Hematopoietic multipotent progenitor cell treated with erythropoietin and hydrocortisone succinate and interleukin-3 and kit ligand, for 8 days (in vitro differentiated cells): Measurements from ENCODE around the gene JMJD7.

Experiments
- DNase-seq: peaks from one replicate; pipeline ENCODE4 v3.0.0-alpha.2; 2015

Gene JMJD7

DNA sequence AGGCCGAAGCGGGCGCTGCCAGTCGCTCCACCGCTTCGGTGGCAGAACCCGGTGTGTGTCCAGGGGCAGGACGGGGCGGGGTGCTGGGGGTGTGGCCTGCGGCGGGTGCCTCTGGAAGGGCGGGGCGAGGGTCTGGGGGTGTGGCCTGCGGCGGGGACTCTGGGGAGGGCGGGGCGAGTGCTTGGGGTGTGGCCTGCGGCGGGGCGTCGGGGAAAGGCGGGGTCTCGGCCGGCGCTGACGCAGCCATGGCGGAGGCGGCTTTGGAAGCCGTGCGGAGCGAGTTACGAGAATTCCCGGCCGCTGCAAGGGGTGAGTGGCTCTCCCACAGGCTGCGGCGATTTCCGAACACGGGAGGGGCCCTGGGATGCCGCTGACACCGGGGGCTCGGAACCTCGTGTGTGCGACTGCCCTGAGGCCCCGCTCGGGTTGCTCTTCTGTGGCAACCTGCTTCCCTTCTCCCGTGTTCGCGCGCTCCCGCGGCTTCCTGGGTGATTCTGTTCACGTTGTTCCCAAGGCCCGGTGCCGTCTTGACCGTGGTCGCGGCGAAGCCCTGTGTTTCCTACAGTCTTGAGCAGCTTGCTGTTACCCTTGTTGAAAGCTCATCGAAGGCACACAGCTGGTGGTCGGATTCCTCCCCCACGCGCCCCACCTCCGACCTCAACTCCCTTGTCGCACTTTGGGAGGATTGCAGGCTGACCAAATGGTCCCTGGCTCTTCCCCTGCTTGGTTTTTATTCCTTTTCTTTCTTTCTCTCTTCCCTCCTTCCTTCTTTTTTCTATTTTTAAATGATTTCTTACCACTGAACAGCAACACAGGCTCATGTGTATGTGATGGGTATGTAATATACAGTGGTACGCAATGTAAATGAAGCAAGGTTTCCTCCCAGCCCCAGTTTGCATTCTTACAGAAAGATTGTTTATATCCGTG lies at the start of gene JMJD7:
Gene JMJD7, plus strand, starts transcription at position 213 of the 927 bp plus-strand sequence. Its CDS starts 33 bp downstream, at position 246.
- DNase-seq = peak; percentile 75

DNA sequence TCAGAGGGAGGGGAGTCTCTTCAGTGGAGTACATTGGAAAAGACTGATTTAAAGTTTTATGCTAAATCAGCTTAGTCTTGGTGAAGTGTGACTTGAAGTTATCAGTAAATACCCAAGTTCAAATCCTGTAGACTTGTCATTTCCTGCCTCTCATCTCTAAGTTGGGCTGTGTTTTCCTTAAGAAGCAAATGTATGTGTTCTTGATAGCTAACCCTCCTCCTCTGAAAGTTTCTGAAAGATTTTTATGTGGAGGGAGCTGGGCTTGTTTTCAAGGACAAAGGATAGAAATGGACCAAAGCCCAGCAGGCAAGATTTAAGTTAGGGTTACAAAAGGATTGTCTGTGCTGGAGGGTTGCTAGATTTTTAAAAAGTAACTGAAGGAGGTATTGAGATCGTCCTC lies 49.4 kb upstream of the JMJD7 start:
- DNase-seq = no peak

DNA sequence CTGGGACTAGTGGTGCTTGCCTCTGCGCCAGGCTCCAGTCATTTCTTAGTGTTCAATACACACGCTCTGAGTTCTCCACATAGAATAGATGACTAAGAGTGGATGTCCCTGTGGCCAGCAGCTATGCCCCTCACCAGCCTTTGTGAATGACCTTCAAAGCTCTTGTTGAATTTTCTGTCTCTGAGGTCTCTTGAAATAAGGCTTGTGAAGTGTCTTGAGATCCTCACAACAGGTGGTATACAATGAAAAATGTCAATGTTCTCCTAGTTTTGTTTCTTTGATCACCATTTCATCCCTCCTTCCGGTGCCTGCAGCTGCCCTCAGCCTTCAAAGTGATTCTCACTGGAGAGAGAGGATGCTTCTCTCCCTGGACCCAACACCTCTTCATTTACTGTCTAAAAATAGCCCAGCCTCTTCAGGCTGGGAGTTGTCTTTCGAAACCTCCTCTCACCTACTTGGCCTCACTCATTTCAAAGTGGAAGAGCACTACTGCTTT lies 48.2 kb upstream of the JMJD7 start:
- DNase-seq = no peak

DNA sequence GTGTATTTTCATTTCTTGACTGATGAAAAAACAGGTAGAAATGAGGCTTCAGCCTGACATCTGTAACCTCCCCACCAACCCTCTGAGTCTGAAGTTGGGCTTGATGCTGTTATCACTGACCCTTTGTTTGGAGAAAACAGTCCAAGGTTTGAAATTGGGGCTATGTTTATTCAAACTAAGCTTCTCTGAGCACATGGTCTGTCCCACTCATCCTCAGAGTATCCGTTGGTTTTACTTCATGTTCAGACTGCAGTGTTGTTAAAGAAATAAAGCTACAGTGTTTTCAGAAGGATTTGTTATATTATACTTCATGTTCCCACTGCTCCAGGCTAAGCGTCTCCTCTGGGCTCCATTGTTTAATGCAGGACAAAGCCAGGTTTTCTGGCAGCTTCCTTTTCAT lies 47.6 kb upstream of the JMJD7 start:
- DNase-seq = no peak

DNA sequence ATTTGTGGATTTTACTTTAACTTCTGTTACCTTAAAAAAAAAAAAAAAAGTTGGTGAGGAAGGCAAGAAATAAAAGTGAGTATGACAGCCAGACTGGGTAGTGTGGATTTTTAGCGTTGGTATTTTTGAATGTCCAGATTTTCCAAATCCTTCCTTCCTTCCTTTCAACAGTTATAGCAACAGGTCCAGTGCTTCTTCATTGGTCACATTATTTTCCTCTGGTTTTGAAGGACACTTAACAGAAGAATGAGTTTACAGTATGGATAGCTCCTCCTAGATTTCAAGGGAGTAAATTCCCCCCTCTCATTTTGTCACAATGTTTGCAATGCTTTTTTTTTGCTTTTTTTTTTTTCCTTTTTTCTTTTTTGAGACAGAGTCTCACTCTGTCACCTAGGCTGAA lies 47.2 kb upstream of the JMJD7 start:
- no peak for DNase-seq

DNA sequence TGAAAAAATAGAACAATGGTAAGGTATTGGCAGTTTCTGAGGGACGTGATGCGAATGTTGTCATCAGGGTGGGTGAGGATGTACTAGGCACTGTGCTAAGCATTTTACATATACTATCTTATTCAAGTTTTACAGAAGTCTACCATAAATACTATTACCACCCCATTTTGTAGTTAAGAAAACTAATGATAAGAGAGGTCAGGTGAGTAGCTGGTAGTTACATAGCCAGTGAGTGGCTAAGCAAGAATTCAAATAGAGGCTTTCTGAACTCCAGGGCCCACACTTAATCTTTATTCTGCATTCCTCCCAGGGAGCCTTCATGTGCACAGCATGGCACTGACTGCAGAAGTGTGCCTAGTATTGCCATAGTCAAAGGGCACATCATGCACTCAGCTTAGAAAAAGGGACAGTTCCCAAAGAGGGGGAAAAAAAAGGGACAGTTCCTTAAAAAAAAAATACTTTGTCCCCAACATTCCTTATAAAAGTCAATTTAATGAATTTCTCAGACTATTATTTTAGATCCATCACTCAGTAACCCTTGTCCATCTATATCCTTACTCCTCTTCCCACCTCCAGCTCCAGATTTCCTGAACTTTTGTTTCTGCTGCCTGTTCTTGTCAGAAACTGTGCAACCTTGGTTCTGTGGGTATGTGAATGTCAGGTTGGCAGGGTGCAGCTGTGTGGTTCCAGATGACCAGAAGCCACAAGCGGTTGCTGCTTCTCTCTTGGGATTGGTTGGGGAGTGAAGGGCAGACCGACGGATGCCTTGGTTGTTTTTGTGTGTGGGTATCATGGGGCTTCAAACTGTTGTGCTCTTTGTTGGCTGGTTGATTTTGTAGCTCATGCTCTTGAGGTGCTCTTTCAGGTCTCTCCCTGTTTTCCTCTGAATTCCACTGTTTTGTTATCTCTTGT lies 45.3 kb upstream of the JMJD7 start:
- no peak for DNase-seq

DNA sequence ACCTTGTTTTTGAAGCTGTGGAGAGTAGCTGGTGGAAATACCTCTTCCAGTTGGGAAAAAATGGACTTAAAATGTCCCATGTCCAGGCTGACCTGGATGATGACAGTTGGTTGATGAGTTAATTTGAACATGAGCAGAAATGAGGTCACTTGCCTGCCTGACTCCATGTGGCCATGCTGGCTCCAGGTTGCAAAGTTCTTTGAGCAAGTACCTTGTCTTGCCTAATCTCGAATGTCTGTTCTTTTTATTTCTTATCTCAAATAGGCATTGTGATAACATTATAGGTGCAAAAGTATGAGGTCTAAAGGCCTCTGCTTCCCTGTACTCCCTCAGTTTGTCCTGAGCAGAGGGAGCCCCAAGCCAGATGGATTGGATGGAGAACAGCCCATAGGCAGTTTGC lies 44.6 kb upstream of the JMJD7 start:
- no peak for DNase-seq

DNA sequence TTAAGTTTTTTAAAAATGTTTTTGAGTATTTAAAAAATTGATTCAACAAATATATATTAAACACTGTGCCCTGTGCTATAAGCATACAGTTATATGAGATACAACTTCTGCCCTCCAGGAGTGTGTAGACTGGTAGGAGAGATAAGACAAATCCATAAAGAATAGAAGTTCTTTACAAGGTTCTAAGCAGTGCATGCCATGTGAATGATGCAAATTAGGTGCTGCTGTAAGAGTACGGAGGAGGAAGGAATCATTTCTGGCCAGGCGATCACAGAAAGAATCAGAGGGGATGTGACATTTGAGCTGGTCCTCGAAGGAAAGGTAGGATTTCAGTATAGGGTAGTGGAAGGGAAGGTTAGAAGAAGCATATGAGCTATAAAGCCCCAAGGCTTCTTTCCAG lies 39.6 kb upstream of the JMJD7 start:
- DNase-seq = no peak

DNA sequence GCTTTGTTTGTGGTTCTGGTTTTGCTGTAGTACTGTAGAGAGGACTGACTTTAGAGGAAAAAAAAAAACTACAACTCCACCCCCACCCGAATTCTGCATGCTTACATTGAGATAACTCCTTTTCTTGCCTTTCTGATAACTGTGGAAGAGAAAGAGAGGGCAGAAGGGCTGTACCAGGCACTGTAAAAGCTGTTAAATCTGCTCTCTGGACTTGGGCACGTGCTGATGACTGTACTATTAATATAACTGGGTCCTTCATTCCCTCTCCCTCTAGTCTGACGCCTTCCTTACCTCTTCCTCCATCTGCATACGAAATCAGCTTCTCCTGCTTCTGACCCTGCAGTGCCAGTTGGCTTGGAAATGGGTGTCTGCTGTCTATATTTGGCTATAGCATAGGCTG lies 38.7 kb upstream of the JMJD7 start:
- DNase-seq = peak; percentile 81

DNA sequence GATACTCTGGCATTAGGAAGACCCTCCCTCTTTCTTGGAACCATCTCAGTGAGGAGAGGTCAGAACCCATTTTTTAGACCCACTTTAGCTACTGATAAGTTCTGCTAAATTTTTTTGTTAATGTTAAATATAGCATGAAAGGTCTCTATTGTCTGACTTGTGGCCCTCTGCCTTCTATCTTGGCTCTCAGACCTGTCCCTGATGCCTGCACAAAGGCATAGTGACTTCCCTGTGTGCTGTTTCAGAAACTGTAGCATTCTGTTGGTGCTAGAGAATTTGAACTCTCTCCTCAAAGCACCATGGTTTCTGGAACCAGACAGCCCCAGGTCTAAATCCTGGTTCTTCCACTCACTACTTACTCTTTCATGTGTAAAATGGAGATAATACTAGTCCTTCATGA lies 38.2 kb upstream of the JMJD7 start:
- no peak for DNase-seq

DNA sequence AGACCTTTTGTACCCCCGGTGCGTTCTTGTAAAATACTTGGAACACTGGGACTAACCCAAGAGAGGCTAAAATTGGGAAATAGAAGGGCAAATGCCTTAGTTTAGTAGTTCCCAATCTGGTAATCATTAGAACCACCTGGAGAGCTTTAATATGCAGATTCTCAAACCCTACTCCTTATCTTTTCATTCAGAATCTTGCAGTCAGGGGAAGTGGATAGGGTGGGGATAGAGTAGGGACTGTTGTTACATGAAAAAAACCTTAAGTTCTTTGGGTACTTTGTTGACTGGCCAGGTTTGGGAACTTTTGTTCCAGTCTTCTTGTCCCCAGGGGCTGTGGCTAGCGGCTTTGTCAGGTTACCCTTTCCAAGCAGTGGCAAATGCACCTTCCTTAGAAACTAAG lies 37.7 kb upstream of the JMJD7 start:
- peak; percentile 62 for DNase-seq

DNA sequence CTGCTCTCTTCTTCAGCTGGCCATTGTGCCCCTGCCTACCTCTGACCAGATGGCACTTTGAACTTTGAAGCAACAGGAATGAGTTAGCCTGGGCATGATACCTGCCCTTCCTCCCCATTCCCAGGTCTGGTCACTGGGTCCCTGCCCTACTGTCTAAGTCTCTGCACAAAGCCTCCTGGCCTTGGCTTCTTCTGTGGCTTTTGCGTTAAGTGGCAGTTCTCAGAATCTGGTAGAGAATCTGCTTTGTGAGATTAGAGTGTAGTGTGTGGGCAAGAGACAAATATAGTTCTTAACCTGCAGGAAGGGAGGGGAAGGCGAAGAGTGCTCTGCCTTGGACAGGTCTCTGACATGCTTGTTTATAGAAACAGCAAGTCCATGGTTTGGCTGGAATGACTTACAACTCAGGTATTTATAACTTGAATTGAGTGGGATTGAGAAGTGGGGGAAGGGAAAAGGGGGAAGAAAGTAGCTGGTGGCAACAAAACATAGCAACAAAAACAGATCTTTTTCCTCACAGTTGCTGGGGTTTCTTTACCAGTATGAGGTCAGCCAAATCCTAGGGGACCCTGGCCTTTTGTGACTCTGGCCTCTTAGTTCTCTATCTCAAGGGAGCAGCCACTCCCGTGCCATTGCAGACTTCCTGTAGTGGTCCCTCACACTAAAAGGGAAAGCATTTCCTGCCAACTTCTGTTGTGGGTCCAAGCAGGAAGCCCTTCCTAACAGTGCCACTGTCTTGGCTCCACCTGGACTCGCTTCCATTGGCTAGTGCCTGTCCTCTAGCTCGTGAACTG lies 36.9 kb upstream of the JMJD7 start:
- DNase-seq = peak; percentile 72

DNA sequence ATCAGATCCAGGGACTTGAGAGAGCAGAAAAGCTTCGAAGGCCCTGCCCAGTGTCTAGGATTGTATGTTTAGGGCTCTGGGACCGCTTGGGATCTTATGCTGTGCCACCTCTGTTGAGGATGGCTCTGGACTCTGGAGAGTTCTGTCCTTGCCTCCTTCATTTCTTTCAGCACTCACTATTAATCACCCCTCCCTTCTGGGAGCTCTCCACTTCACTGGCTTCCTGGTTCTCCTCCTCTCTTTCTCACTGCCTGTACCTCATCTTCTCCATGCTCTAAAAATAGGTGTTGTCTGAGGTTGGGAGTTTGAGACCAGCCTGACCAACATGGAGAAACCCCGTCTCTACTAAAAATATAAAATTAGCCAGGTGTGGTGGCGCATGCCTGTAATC lies 36.4 kb upstream of the JMJD7 start:
- DNase-seq = no peak

DNA sequence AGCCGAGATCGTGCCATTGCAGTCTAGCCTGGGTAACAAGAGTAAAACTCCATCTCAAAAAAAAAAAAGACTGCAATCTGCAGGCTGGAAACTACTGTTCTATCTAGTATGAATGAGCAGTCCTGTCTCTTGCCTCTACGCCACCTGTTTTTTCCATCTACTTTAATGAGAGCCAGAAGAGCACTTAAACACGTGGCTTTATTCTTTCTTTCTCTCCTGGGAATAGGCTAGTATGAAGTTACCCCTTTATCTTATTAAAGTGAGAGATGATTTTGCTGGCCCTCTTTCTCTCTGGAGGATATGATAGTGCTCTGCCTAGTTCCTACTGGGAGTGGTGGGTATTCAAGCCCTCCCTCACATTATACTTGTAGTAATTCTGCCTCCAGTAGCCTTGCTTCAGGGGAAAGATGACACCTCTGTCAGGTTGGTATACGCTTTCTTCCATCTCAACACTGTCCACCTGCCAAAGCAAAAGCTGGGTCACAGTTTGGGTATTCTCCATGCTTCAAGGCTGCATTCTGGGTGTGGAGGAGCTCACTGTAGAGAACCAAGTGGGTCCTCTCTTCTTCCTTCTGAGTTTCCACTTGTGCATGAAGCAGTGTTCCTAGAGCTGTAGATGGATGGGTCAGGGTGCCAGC lies 35.8 kb upstream of the JMJD7 start:
- no peak for DNase-seq

DNA sequence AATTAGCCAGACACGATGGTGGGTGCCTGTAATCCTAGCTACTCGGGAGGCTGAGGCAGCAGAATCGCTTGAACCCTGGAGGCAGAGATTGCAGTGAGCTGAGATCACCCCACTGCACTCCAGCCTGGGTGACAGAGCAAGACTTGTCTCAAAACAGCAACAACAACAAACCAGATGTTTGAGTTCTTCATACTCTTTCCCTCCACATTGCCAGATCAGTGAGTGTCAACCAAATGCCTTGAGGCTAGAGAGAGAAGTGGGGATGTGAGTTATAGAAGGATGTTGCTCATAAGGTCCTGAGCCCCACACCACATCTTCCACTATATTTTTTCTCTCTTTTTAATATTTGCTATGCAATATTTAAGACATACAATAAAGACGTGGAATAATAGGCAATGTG lies 33.8 kb upstream of the JMJD7 start:
- DNase-seq = no peak

DNA sequence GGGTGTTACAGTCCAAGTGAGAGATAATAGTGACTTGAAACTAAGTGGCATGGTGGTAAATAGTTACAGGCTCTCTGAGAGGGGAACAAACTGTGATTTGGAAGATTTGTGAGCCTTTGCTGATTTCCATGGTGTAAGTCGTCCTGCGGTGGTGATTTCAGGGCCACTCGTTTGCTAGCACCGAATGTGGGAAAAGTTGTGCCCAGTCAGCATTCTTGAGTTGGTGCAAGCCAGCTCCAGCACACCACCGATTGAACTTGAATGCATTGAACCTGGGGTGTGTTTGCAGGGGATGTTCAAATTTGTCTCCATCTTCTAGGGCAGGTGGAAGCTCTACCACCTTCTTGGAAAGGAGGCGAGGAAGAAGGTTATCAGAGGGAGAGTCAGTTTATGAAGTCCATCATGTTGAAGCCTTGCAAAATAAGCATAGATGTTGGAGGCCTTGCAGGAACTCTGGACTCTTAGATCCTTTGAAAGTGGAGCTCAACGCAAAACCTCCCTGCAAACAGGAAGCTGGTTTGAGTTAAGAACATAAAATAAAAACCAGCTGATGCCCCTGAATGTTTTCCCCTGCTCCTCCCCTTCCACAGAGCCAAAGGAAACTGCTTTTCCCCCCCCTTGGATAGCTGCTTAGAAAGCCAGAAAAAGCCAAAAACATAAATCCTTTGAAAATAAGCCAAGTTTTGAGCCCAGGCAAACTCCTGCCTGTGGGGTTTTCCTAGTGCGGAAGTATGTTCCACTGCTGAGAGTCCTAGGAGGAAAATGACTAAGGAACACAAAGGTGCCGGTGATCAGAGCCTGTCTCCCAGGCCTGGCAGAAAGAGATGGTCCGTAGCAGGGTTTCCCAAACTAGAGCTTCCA lies 31.7 kb upstream of the JMJD7 start:
- DNase-seq = no peak

DNA sequence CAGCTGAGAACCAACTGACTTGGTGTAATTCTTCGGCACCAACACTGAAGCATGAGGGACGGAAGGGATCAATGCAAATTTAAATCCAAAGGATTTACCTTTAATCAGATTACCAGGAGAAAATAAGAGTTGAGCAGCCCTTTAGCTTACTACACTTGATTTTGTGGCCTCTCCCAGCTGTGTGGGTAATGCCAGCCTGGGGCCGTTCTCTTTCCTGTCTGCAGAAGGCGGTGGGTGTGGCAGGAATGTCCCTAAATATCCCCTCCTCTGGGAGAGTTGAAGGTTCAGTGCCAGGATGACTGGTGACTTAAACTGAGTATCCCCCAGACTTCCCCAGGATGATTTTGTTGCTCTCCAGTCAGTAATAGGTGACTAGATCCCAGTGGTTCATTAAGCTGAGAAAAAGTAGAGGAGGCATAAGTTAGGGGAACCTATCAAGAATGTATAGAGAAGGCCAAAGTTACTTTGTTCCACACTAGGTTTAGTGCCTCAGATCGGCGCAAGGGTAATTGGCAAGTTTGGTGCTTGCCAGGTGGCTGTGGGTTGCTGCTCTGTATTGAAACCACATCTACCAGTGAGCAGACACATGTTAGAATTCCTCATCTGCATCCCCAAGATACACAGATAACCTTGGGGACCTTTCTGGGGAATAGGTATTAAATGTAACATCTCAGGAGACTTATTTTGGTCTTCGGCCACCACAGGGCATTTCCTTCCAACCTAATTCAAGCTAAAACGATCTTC lies 30.5 kb upstream of the JMJD7 start:
- no peak for DNase-seq

DNA sequence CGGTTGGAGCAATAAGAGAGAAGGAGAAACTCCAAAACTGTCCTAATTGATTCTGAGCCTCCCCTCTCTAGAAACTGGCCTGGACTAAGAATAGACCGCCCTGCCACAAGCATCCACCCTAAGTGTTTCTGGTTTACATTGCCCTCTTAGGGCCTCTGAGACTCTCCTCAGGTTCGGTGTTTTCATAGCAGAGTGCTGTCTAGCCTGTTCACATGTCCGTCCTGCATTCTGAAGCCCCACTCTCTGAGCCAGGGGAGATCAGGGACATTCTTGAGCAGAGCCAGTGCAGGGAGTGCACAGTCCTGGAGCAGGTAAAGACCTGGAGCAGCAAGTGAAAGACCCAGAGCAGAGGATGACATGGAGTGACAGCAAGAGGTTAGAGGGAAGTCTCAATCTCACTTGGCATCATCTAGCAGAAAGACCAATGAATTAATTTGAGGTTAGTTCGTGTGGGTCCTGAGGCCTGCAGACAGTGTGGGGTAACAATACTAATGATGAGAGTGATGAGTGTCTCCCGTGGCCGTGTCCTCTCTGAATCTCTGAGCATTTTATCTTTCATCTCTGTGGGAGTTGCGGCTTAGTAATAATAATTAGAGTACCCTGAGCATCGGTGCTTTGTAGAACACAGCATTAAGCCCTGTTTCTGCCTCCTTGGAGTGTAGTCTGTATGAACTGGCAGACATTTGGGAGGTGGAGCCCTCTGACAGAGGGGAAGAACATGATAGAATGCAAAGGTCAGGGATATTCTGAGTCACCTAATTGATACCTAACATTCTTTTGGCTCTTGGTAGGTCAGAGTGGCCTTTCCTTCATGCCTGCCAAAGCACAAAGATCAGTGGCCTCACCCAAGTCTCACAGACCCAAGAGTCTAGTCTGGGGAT lies 29.0 kb upstream of the JMJD7 start:
- DNase-seq = no peak

DNA sequence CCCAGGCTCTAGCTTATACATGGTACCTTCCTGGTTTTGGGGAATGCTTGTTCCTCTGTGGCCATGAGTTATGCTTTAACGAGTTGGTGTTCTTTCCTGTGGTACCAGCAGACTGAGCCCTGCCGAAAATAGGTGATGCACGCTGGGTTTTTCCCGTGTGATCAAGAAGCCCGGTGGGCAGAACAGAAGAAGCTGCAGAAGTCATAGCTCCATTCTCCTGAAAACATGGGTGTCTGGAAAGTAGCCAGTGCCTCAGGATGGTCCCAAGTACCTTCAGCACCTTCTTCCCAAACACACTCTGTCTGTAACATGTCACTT lies 28.4 kb upstream of the JMJD7 start:
- no peak for DNase-seq

DNA sequence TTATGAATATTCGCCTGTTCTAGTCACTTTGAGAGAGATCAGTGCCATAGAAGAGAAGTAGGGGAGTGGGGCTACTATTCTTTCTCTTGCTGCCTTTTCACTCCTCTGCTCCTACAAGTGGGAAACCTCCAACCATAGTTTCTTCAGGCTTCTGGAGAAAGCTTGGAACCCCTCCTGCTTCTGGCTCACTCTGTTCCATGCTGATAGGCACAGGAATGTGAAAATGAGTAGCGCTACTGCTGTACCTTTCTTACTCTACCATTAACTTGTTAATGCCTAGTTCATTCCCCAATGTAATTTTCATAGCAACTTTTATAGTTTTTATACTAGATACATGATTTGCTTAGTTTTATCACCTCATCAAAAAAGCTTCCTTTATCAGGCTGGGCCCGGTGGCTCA lies 26.7 kb upstream of the JMJD7 start:
- no peak for DNase-seq
